Caco-2 (cell line): ENCODE results near the gene LAPTM5. TPM values are rescaled to one million over a fixed set of nuclear protein-coding genes. Genes with fewer than 3 reads are reported as not detected.
"Not testable (repeated sequence)": the region's sequence is repeated elsewhere in the genome, so short reads cannot be mapped to it uniquely, and the experiment has no call there.

Experiments
- BruUV-seq: library from RNA; stranded (reverse); fragments of 400-500 nt; replicated peaks from 2 replicates; lab custom pipeline; 2021; lab: Mats Ljungman, UMichigan
- CTCF ChIA-PET: fragments of 300-600 bp; sonication (Branson Sonifier 250); formaldehyde crosslinking; loops from one replicate; lab custom pipeline; 2022; ENCODE audit warnings: antibody characterized with exemption; lab: Charles Lee
- POLR2A ChIA-PET: fragments of 300-600 bp; sonication (Branson Sonifier 250); formaldehyde crosslinking; loops from one replicate; lab custom pipeline; 2022; ENCODE audit warnings: antibody characterized with exemption; lab: Charles Lee
- DNase-seq, 2 experiments: peaks; one replicate each; pipeline versions ENCODE4 v3.0.0 to v3.0.0-alpha.2; 2020 to 2022
- H3K27me3 ChIP-seq: replicated peaks from 2 replicates; pipeline ENCODE4 v1.6.0; 2011; ENCODE audit warnings: low read length; ENCODE audit not compliant: control insufficient read depth, insufficient read depth
- H3K36me3 ChIP-seq: 2 replicates; pipeline ENCODE4 v1.5.1; 2011; ENCODE audit warnings: low read length; ENCODE audit not compliant: control insufficient read depth, insufficient read depth
- H3K4me1 ChIP-seq: fragments of 250-450 bp; sonication (Bioruptor Pico); 2 replicates; pipeline ENCODE4 v1.5.1; 2020; ENCODE audit warnings: mild to moderate bottlenecking
- H3K4me3 ChIP-seq: 2 replicates; pipeline ENCODE4 v1.5.1; 2011; ENCODE audit warnings: low read depth, mild to moderate bottlenecking, control low read depth, low read length
- H3K9me3 ChIP-seq: fragments of 250-450 bp; sonication (Bioruptor Pico); 2 replicates; pipeline ENCODE4 v1.5.1; 2020; ENCODE audit warnings: mild to moderate bottlenecking, moderate library complexity
- H3K27ac Mint-ChIP-seq: one replicate; pipeline ENCODE4 v1.8.0; 2022; ENCODE audit warnings: mixed read lengths; ENCODE audit not compliant: unreplicated experiment
- H3K27me3 Mint-ChIP-seq: one replicate; pipeline ENCODE4 v1.8.0; 2022; ENCODE audit warnings: mixed read lengths; ENCODE audit not compliant: insufficient read depth, unreplicated experiment
- H3K36me3 Mint-ChIP-seq: one replicate; pipeline ENCODE4 v1.8.0; 2022; ENCODE audit warnings: mild to moderate bottlenecking, mixed read lengths; ENCODE audit not compliant: insufficient read depth, unreplicated experiment
- H3K4me1 Mint-ChIP-seq: one replicate; pipeline ENCODE4 v1.8.0; 2022; ENCODE audit warnings: low read depth, mixed read lengths; ENCODE audit not compliant: unreplicated experiment
- H3K4me3 Mint-ChIP-seq: one replicate; pipeline ENCODE4 v1.8.0; 2022; ENCODE audit warnings: mild to moderate bottlenecking, moderate library complexity, mixed read lengths; ENCODE audit not compliant: unreplicated experiment
- H3K9me3 Mint-ChIP-seq: one replicate; pipeline ENCODE4 v1.8.0; 2022; ENCODE audit warnings: mixed read lengths; ENCODE audit not compliant: unreplicated experiment
- CTCF ChIP-seq, 2 experiments: fragments of 200-600 bp in 1 of 2; IDR thresholded peaks; 1 replicate in 1 of 2; 2 replicates in 1 of 2; pipeline versions ENCODE4 v1.5.1 to v1.8.0; 2011 to 2022; ENCODE audit warnings: antibody characterized with exemption in 1 of 2, control low read depth in 1 of 2, inconsistent platforms in 1 of 2, low read depth in 1 of 2, low read length in 1 of 2, mild to moderate bottlenecking in 1 of 2, moderate library complexity in 1 of 2; ENCODE audit not compliant: insufficient read depth in 1 of 2, severe bottlenecking in 1 of 2, unreplicated experiment in 1 of 2
- intact Hi-C: fragments of 100-400 bp; cut with micrococcal nuclease; formaldehyde crosslinking; loops from one replicate; pipeline ENCODE4 v1.10.0; 2022; ENCODE audit not compliant: unreplicated experiment
- total RNA-seq: library from RNA; stranded (reverse); gene quantifications from 2 replicates; pipeline ENCODE4 v1.2.3, GENCODE V29; 2022

LAPTM5 gene
- total RNA-seq, 1 experiment from 2014 or later = not detected

GRCh38 chr1:30689901-30690645 lies 67.5 kb downstream of the LAPTM5 start:
- no peaks in the 10 kb centered on the region for H3K9me3 ChIP-seq
- ChIA-PET CTCF (no interaction called here), POLR2A (no interaction called here)
- no peaks in the 10 kb centered on the region for H3K27me3 ChIP-seq
- Mint-ChIP-seq H3K4me3 (no peak overlapping the region), H3K27me3 (peaks cover 19% of the 10 kb centered on the region), H3K27ac (no peak overlapping the region), H3K4me1 (no peaks in the 10 kb centered on the region), H3K36me3 (no peaks in the 10 kb centered on the region), H3K9me3 (no peaks in the 10 kb centered on the region)
- no peak for TF ChIP-seq CTCF (IDR thresholded peaks at IDR 0.05; ENCODE audit: insufficient read depth in 1 of 2, low read depth in 1 of 2, low read length in 1 of 2, severe bottlenecking in 1 of 2, unreplicated experiment in 1 of 2)
- BruUV-seq = no TSS peak
- intact Hi-C loops = no loop called here
- no peaks in the 10 kb centered on the region for H3K36me3 ChIP-seq
- H3K4me3 ChIP-seq = no peak overlapping the region
- H3K4me1 ChIP-seq = no peaks in the 10 kb centered on the region
- DNase-seq = no peak

- H3K4me1 ChIP-seq = no peaks in the 10 kb centered on the region
- intact Hi-C loops = no loop called here
- BruUV-seq = no TSS peak
- no peaks in the 10 kb centered on the region for H3K36me3 Mint-ChIP-seq
- peaks cover 15% of the 10 kb centered on the region for H3K27me3 Mint-ChIP-seq
- no peaks in the 10 kb centered on the region for H3K9me3 Mint-ChIP-seq
- H3K4me3 ChIP-seq = no peak overlapping the region
- no peaks in the 10 kb centered on the region for H3K9me3 ChIP-seq
- H3K4me1 Mint-ChIP-seq = no peaks in the 10 kb centered on the region
- H3K27ac Mint-ChIP-seq = no peak overlapping the region
- no peak overlapping the region for H3K4me3 Mint-ChIP-seq
- ChIA-PET POLR2A (no interaction called here), CTCF (no interaction called here)
- no peaks in the 10 kb centered on the region for H3K36me3 ChIP-seq
- DNase-seq = no peak
- H3K27me3 ChIP-seq = no peaks in the 10 kb centered on the region
- no peak for TF ChIP-seq CTCF (IDR thresholded peaks at IDR 0.05; ENCODE audit: insufficient read depth in 1 of 2, low read depth in 1 of 2, low read length in 1 of 2, severe bottlenecking in 1 of 2, unreplicated experiment in 1 of 2)
Observed at GRCh38 chr1:30688920-30689794, 68.4 kb downstream of the LAPTM5 start.

GRCh38 chr1:30688516-30688915 lies 69.1 kb downstream of the LAPTM5 start:
- POLR2A ChIA-PET, H3K4me3 ChIP-seq, H3K9me3 Mint-ChIP-seq, H3K4me3 Mint-ChIP-seq, CTCF ChIA-PET, BruUV-seq, H3K4me1 Mint-ChIP-seq, H3K9me3 ChIP-seq, intact Hi-C loops, H3K36me3 ChIP-seq, H3K36me3 Mint-ChIP-seq, H3K27me3 ChIP-seq, H3K27ac Mint-ChIP-seq, DNase-seq, H3K4me1 ChIP-seq: not testable (repeated sequence)
- H3K27me3 Mint-ChIP-seq = peaks cover 15% of the 10 kb centered on the region
